ENCODE measurements around the gene CUL2. TPM values are rescaled to one million over a fixed set of nuclear protein-coding genes. Genes with fewer than 3 reads are reported as not detected.

Gene CUL2
- total and polyA plus RNA-seq, 2 of the 4 experiments (the other 2 are of a cell fraction) = 18.9 to 36.6 TPM

- dilution Hi-C loops (cut with HindIII; ENCODE audit: low sequenced_read_pairs, unreplicated experiment) (no loop called here), in situ Hi-C loops (cut with MboI; ENCODE audit: low sequenced_read_pairs) (no loop called here), intact Hi-C loops (cut with micrococcal nuclease) (loop anchor here (1.0 to 10.0 kb wide), 4 partner anchors 68 to 1757 kb away; no protein-coding TSS in a partner anchor)
- ATAC-seq (ENCODE audit: low read depth) (peak; percentile 28), DNase-seq (peak; percentile 63)
- H3K23ac ChIP-seq (ENCODE audit: low read depth, low read length) = peak overlapping the region; percentile 90
- BruUV-seq (replicated peaks) = no TSS peak
- CTCF ChIA-PET = interaction anchor here (0.7 to 1.8 kb wide), 5 partner anchors 22 to 1445 kb away, joined by 3 to 11 read pairs (median 3); no protein-coding TSS in a partner anchor
- H2BK5ac ChIP-seq (ENCODE audit: low read depth, low read length, poor library complexity, severe bottlenecking) = peak overlapping the region; percentile 43
- H3K9me1 ChIP-seq (ENCODE audit: insufficient read depth, low read length) = no peaks in the 10 kb centered on the region; the same call in 1 of the 2 replicates
- H3K9ac ChIP-seq (ENCODE audit: low read depth, low read length) = peak overlapping the region; percentile 97
- peak overlapping the region; percentile 96 for H3K27ac ChIP-seq (ENCODE audit: insufficient read depth, low read length)
- H2AFZ ChIP-seq (replicated peaks; ENCODE audit: low read length, poor library complexity) = peak overlapping the region; percentile 90
- POLR2A ChIA-PET (ENCODE audit: unreplicated experiment) = no interaction called here
- H3K4me1 ChIP-seq (ENCODE audit: control insufficient read depth, insufficient read depth, low read length) = peaks cover 3% of the 10 kb centered on the region
- peak overlapping the region; percentile 91 for H3K4me2 ChIP-seq (ENCODE audit: low read depth, low read length)
- no peaks in the 10 kb centered on the region for H3K36me3 ChIP-seq (ENCODE audit: control insufficient read depth, insufficient read depth, low read length)
- peak overlapping the region; percentile 71 to 90 for H4K8ac ChIP-seq (ENCODE audit: low read depth in 2 of 2, low read length in 2 of 2)
- H4K5ac ChIP-seq (ENCODE audit: low read depth, low read length) = peak overlapping the region; percentile 86
- peaks cover 9 to 22% of the 10 kb centered on the region in 2 experiments for H3K79me1 ChIP-seq (ENCODE audit: low read depth in 1 of 2, low read length in 2 of 2)
- peak overlapping the region; percentile 79; the same call in 1 of the 2 replicates for H4K91ac ChIP-seq (ENCODE audit: insufficient read depth, low read depth, low read length)
- peak overlapping the region; percentile 59; the same call in 1 of the 2 replicates for H2AK5ac ChIP-seq (ENCODE audit: low read depth, low read length)
- H2BK15ac ChIP-seq (ENCODE audit: low read depth, low read length) = no peak overlapping the region; the same call in 2 of the 3 replicates
- 1% methylated on average over 28 of the region's 56 CpGs; no CpG with 5 or more reads in 1 of the 2 experiments for WGBS, 2 experiments (ENCODE audit: extremely low coverage in 2 of 2, insufficient read length in 1 of 2)
- H4K20me1 ChIP-seq (ENCODE audit: insufficient read depth, low read length) = no peaks in the 10 kb centered on the region
- peak overlapping the region; percentile 59 for H2AK9ac ChIP-seq (replicated peaks; ENCODE audit: low read depth, low read length, poor library complexity)
- peak overlapping the region; percentile 95 for H3K56ac ChIP-seq (ENCODE audit: extremely low read depth, insufficient read depth, low read length)
- no peak overlapping the region for H2BK20ac ChIP-seq (ENCODE audit: low read depth, low read length)
- peak overlapping the region; percentile 89 for H3K4ac ChIP-seq (ENCODE audit: low read depth, low read length)
- peak overlapping the region; percentile 76 for H3K18ac ChIP-seq (ENCODE audit: low read depth, low read length)
- H2BK120ac ChIP-seq (ENCODE audit: low read depth, low read length) = no peak overlapping the region; the same call in 1 of the 2 replicates
- H3K14ac ChIP-seq (replicated peaks; ENCODE audit: low read depth, low read length) = peak overlapping the region; percentile 35
- H3K9me3 ChIP-seq (ENCODE audit: control insufficient read depth, insufficient read depth, low read length) = no peaks in the 10 kb centered on the region
- no peaks in the 10 kb centered on the region for H3K27me3 ChIP-seq (ENCODE audit: control insufficient read depth, insufficient read depth, low read length)
- peak overlapping the region; percentile 95 for H3K4me3 ChIP-seq (ENCODE audit: insufficient read depth, low read depth, low read length)
- no peak for TF ChIP-seq SMC3 (IDR thresholded peaks at IDR 0.05; ENCODE audit: low read depth, low read length)
- TF ChIP-seq ELK1 (IDR thresholded peaks at IDR 0.05; ENCODE audit: borderline replicate concordance, low read depth, low read length) = no peak
- TF ChIP-seq FOS (IDR thresholded peaks at IDR 0.05; ENCODE audit: low read depth, low read length) = peak; percentile 36; the same call in 1 of the 2 replicates
- peak; percentile 51; the same call in 1 of the 2 replicates for TF ChIP-seq NFE2L2 (IDR thresholded peaks at IDR 0.05; ENCODE audit: low read depth, low read length)
- TF ChIP-seq USF2 (IDR thresholded peaks at IDR 0.05; ENCODE audit: low read depth, low read length) = peak; percentile 3; the same call in 1 of the 2 replicates
- no peak for TF ChIP-seq RCOR1 (IDR thresholded peaks at IDR 0.05; ENCODE audit: insufficient replicate concordance, low read length)
- no peak; the same call in 1 of the 2 replicates for TF ChIP-seq CHD1 (IDR thresholded peaks at IDR 0.05; ENCODE audit: low read depth, low read length)
- no peak for TF ChIP-seq CTCF (conservative IDR thresholded peaks at IDR 0.05; ENCODE audit: low read depth, low read length)
- TF ChIP-seq RAD21 (IDR thresholded peaks at IDR 0.05; ENCODE audit: low read length) = no peak
- no peak for TF ChIP-seq BHLHE40 (IDR thresholded peaks at IDR 0.05; ENCODE audit: low read depth, low read length)
- TF ChIP-seq MAZ (IDR thresholded peaks at IDR 0.05; ENCODE audit: borderline replicate concordance, low read depth, low read length) = 0 out of 2 replicates have a peak, but pooled peaks have one; percentile 15
- TF ChIP-seq POLR2A (IDR thresholded peaks at IDR 0.05; ENCODE audit: low read depth, low read length) = no peak; the same call in 1 of the 2 replicates
- TF ChIP-seq MXI1 (IDR thresholded peaks at IDR 0.05; ENCODE audit: borderline replicate concordance, low read depth, low read length) = no peak; the same call in 1 of the 2 replicates
- no peak for TF ChIP-seq RFX5 (IDR thresholded peaks at IDR 0.05; ENCODE audit: low read depth, low read length)
Observed at GRCh38 chr10:35127289-35127891, 37.2 kb upstream of the CUL2 start.

Measured in IMR-90 (cell line).